SU-DHL-6 (cell line): Measurements from ENCODE around the gene DCAF4.

Source experiments
- H2AFZ ChIP-seq: fragments of 200-600 bp; sonication (generic); 2 replicates; pipeline ENCODE4 v1.6.1; 2014; ENCODE audit warnings: low read depth, mild to moderate bottlenecking, moderate library complexity, mixed read lengths, antibody characterized with exemption, low read length; ENCODE audit not compliant: severe bottlenecking
- H3F3A ChIP-seq: fragments of 200-600 bp; shearing (Covaris generic); 2 replicates; pipeline ENCODE4 v1.6.0; 2016; ENCODE audit warnings: antibody characterized with exemption, mild to moderate bottlenecking; ENCODE audit not compliant: insufficient read depth
- H3K27ac ChIP-seq: fragments of 200-600 bp; sonication (generic); 2 replicates; pipeline ENCODE4 v1.5.1; 2016; ENCODE audit warnings: low read depth, mild to moderate bottlenecking, low read length, moderate library complexity, mixed read lengths
- H3K27me3 ChIP-seq: fragments of 200-600 bp; sonication (generic), shearing (Covaris generic); 2 replicates; pipeline ENCODE4 v1.6.0; 2014; ENCODE audit warnings: mild to moderate bottlenecking, low read length
- H3K36me3 ChIP-seq: fragments of 200-600 bp; sonication (generic); 2 replicates; pipeline ENCODE4 v1.6.1; 2014; ENCODE audit warnings: mild to moderate bottlenecking, low read length, mixed read lengths
- H3K4me2 ChIP-seq: fragments of 300-600, 200-600 bp; shearing (Covaris generic), sonication (generic); 2 replicates; pipeline ENCODE4 v1.6.0; 2014; ENCODE audit warnings: low read length, low read depth, mild to moderate bottlenecking; ENCODE audit not compliant: poor library complexity, severe bottlenecking
- H3K4me3 ChIP-seq: fragments of 200-600 bp; sonication (generic); 2 replicates; pipeline ENCODE4 v1.5.1; 2014; ENCODE audit warnings: antibody characterized with exemption, low read length, mild to moderate bottlenecking, mixed read lengths; ENCODE audit not compliant: insufficient read depth, poor library complexity, severe bottlenecking
- H3K79me2 ChIP-seq: fragments of 200-600 bp; sonication (generic); 2 replicates; pipeline ENCODE4 v1.6.1; 2014; ENCODE audit warnings: mild to moderate bottlenecking, low read length, moderate library complexity; ENCODE audit not compliant: insufficient read depth
- H3K9ac ChIP-seq: fragments of 200-600 bp; sonication (generic); 2 replicates; pipeline ENCODE4 v1.7.0; 2014; ENCODE audit warnings: mild to moderate bottlenecking, low read length
- H3K9me2 ChIP-seq: fragments of 200-600 bp; sonication (generic); replicated peaks from 2 replicates; pipeline ENCODE4 v1.6.1; 2014; ENCODE audit warnings: low read length; ENCODE audit not compliant: insufficient read depth
- H3K9me3 ChIP-seq: fragments of 200-600 bp; sonication (generic); 2 replicates; pipeline ENCODE4 v1.6.1; 2014; ENCODE audit warnings: low read length, mixed read lengths; ENCODE audit not compliant: insufficient read depth
- H4K20me1 ChIP-seq: fragments of 200-600 bp; sonication (generic); 2 replicates; pipeline ENCODE4 v1.6.1; 2014; ENCODE audit warnings: low read depth, mild to moderate bottlenecking, antibody characterized with exemption, low read length, moderate library complexity, mixed read lengths
- EZH2phosphoT487 ChIP-seq: fragments of 200-600 bp; sonication (generic), shearing (Covaris generic); conservative IDR thresholded peaks from 2 replicates; pipeline ENCODE4 v1.6.1; 2018; ENCODE audit warnings: mild to moderate bottlenecking, antibody characterized with exemption, low read length, moderate library complexity, mixed read lengths
- TF ChIP-seq, protein P1 (sequence below): fragments of 200-600 bp; sonication (generic); IDR thresholded peaks from one replicate; pipeline ENCODE4 v1.5.1; 2017; ENCODE audit warnings: antibody characterized with exemption, mild to moderate bottlenecking, low read length, moderate library complexity; ENCODE audit not compliant: insufficient read depth, poor library complexity, severe bottlenecking

The DCAF4 gene

DNA sequence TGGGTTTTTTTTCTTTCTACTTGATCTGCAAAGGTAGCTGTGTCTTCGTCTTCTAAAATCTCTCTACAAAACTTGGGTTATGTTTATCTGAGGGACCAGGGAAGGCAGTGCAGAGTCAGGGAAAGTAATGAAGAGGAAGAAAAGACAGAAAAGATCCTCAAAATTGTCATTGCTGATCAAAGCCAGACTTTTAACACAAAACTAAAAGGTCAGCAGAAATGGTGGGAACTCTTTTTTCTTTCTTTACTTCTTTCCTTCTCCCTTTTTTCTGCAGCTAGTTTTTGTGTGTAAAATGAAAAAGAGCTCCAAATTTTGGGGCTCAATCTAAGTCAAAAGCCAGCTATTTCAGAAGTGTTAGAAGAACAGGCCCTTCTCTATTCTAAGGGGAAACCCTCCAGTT, 44.2 kb upstream of the DCAF4 start:
- TF ChIP-seq, protein P1, sequence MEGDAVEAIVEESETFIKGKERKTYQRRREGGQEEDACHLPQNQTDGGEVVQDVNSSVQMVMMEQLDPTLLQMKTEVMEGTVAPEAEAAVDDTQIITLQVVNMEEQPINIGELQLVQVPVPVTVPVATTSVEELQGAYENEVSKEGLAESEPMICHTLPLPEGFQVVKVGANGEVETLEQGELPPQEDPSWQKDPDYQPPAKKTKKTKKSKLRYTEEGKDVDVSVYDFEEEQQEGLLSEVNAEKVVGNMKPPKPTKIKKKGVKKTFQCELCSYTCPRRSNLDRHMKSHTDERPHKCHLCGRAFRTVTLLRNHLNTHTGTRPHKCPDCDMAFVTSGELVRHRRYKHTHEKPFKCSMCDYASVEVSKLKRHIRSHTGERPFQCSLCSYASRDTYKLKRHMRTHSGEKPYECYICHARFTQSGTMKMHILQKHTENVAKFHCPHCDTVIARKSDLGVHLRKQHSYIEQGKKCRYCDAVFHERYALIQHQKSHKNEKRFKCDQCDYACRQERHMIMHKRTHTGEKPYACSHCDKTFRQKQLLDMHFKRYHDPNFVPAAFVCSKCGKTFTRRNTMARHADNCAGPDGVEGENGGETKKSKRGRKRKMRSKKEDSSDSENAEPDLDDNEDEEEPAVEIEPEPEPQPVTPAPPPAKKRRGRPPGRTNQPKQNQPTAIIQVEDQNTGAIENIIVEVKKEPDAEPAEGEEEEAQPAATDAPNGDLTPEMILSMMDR = no peak
- no peak for TF ChIP-seq EZH2phosphoT487
- Histone ChIP-seq H3K9ac (no peak overlapping the region), H3K36me3 (no peaks in the 10 kb centered on the region), H4K20me1 (no peaks in the 10 kb centered on the region), H3K9me2 (no peaks in the 10 kb centered on the region), H2AFZ (no peak overlapping the region), H3K79me2 (peaks cover 10% of the 10 kb centered on the region), H3K27me3 (no peaks in the 10 kb centered on the region), H3K27ac (no peak overlapping the region), H3K4me3 (no peak overlapping the region), H3F3A (no peaks in the 10 kb centered on the region), H3K4me2 (no peak overlapping the region), H3K9me3 (no peaks in the 10 kb centered on the region)

DNA sequence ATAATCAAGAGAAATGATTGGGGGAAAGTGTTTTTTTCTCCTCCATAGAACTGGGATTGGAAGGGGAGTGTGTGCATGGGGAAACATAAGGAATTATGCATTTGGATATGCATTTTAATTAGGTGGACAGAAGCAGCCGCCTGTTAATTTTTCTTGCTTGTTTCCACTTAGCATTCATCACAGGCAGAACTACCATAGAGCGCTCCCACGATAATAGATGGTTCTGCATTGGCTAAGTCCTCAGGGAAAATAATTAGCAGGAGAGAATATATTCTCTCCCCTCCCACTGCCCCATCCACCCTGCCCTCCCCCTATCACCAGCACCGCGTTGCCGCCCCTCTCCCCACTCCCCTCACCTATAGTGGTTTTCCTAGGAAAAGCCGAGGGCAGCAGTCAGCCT, 43.8 kb upstream of the DCAF4 start:
- TF ChIP-seq, protein P1 = no peak
- TF ChIP-seq EZH2phosphoT487 = no peak
- no peaks in the 10 kb centered on the region for H3K36me3 ChIP-seq
- no peak overlapping the region for H3K27ac ChIP-seq
- H3K79me2 ChIP-seq = peaks cover 10% of the 10 kb centered on the region
- H2AFZ ChIP-seq = no peak overlapping the region
- no peak overlapping the region for H3K9ac ChIP-seq
- no peaks in the 10 kb centered on the region for H3F3A ChIP-seq
- no peak overlapping the region for H3K4me2 ChIP-seq
- H3K9me2 ChIP-seq = no peaks in the 10 kb centered on the region
- no peak overlapping the region for H3K4me3 ChIP-seq
- H3K9me3 ChIP-seq = no peaks in the 10 kb centered on the region
- no peaks in the 10 kb centered on the region for H4K20me1 ChIP-seq
- no peaks in the 10 kb centered on the region for H3K27me3 ChIP-seq

DNA sequence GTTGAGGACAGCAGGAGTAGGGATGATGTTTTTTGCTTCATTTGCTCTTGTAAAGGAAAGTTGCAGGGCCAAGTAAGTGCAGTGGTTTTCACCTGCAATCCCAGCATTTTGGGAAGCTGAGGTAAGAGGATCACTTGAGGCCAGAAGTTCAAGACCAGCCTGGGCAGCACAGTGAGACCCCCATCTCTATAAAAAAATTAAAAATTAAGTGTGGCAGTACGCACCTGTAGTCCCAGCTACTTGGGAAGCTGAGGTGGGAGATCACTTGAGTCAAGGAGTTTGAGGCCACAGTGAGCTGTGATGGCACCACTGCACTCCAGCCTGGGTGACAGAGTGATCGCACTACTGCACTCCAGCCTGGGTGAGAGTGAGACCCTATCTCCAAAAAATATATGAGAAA, 43.2 kb upstream of the DCAF4 start:
- no peak overlapping the region for H2AFZ ChIP-seq
- H3K4me2 ChIP-seq = no peak overlapping the region
- no peak overlapping the region for H3K27ac ChIP-seq
- TF ChIP-seq EZH2phosphoT487 = no peak
- TF ChIP-seq, protein P1 = no peak
- no peak overlapping the region for H3K4me3 ChIP-seq
- no peaks in the 10 kb centered on the region for H3F3A ChIP-seq
- no peaks in the 10 kb centered on the region for H3K36me3 ChIP-seq
- no peaks in the 10 kb centered on the region for H4K20me1 ChIP-seq
- no peaks in the 10 kb centered on the region for H3K9me2 ChIP-seq
- H3K9ac ChIP-seq = no peak overlapping the region
- H3K9me3 ChIP-seq = no peaks in the 10 kb centered on the region
- H3K79me2 ChIP-seq = peaks cover 10% of the 10 kb centered on the region
- no peaks in the 10 kb centered on the region for H3K27me3 ChIP-seq

DNA sequence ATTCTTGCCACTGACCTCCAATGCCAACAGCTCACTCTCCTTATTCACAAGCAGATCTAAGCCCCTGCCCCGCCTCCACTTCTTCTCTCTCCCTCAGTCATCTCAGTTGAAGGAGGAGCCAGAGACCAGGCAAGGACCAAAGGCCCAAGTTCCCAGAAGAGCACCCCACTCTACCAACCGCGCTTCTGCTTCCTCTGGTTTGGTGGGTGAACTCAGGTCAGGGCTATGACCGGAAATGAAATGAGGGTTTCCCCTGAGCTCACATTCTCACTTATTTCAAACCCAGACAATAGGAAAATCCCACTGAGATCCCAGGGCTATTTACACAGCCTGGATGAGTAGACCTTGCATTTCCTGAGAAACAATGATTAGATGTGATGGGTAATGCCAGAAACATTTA, 42.3 kb upstream of the DCAF4 start:
- Histone ChIP-seq H3K4me2 (no peak overlapping the region), H3K27me3 (no peaks in the 10 kb centered on the region), H3K4me3 (no peak overlapping the region), H2AFZ (no peak overlapping the region), H3K9me3 (no peaks in the 10 kb centered on the region), H3K27ac (no peak overlapping the region), H3F3A (no peaks in the 10 kb centered on the region), H3K9ac (no peak overlapping the region), H3K9me2 (no peaks in the 10 kb centered on the region), H4K20me1 (peaks cover 5% of the 10 kb centered on the region; the same call in 1 of the 2 replicates), H3K36me3 (no peaks in the 10 kb centered on the region), H3K79me2 (peaks cover 10% of the 10 kb centered on the region)
- no peak for TF ChIP-seq EZH2phosphoT487
- TF ChIP-seq, protein P1 = no peak
